ENCODE data around the gene FRMPD2.

FRMPD2 gene

DNA sequence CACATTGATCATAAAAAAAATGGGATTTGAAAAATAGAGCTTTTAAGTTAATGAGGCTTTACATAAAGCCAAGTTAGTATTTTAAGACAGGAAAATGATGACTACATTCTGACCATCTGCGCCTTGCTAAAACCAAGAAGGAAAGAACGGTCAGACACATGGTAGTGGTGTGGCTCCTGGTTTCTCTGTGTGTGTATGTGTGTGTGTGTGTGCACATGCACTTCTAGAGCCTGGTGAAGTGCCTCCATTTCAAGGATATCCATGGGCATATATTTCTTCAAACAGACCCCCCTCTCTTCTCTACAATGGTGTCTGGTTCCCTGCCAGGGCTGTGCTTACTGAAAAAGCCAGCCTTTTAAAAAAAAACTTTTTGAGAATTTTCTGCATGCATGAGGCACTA lies 80.9 kb downstream of the FRMPD2 start:
- Histone ChIP-seq H3K79me2 (ENCODE audit: control insufficient read depth, low read length) (no peaks in the 10 kb centered on the region), H3K9me2 (replicated peaks; ENCODE audit: control insufficient read depth, low read length) (no peaks in the 10 kb centered on the region), H3K27me3 (ENCODE audit: control insufficient read depth, low read length) (no peaks in the 10 kb centered on the region), H3K27ac (ENCODE audit: low read depth, low read length) (no peak overlapping the region), H3K4me1 (ENCODE audit: control insufficient read depth, low read length) (no peaks in the 10 kb centered on the region), H3K4me3 (ENCODE audit: low read length) (no peak overlapping the region), H3K9me3 (ENCODE audit: control insufficient read depth, insufficient read depth, low read length) (no peaks in the 10 kb centered on the region), H3K36me3 (ENCODE audit: control insufficient read depth, low read length) (no peaks in the 10 kb centered on the region), H4K20me1 (ENCODE audit: control insufficient read depth, insufficient read depth, low read depth, low read length) (no peaks in the 10 kb centered on the region), H3K4me2 (ENCODE audit: low read length) (no peak overlapping the region), H3F3A (ENCODE audit: control insufficient read depth, insufficient read depth) (no peaks in the 10 kb centered on the region)
- TF ChIP-seq CTCF (IDR thresholded peaks at IDR 0.05; ENCODE audit: low read depth, low read length, poor library complexity, severe bottlenecking), result no peak
- no peak for TF ChIP-seq EZH2phosphoT487 (IDR thresholded peaks at IDR 0.05; ENCODE audit: borderline replicate concordance, low read length)

DNA sequence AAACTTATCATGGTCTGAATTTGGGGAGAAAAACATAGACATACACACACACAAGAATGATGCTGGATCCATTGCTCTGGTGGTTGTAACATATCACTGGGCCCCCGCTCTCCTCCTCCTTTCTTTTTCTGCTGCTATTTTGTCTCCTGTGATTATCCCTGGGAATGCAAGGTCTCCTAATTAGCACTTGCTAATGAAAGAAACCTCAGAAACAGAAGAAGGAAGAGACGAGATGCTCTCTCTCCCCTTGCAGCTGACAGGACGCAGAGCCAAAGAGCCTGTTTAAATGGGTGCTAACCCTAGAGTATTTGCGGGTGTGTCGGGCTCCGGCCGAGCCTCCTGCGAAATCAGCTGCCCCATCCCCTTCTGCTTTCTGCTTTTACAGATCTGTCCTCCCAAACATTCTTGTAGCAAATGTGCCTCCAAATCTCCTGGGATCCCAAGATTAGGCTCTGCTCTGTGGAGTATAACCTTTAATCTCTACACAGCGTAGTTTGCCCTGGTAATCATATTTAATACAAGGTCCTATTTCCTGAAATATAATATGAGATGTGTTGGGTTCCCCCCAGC lies 81.5 kb downstream of the FRMPD2 start:
- Histone ChIP-seq H3K36me3 (ENCODE audit: control insufficient read depth, low read length) (no peaks in the 10 kb centered on the region), H3K4me3 (ENCODE audit: low read length) (no peak overlapping the region), H3K9me3 (ENCODE audit: control insufficient read depth, insufficient read depth, low read length) (no peaks in the 10 kb centered on the region), H3K4me2 (ENCODE audit: low read length) (no peak overlapping the region), H3K9me2 (replicated peaks; ENCODE audit: control insufficient read depth, low read length) (no peaks in the 10 kb centered on the region), H3K4me1 (ENCODE audit: control insufficient read depth, low read length) (no peaks in the 10 kb centered on the region), H3K27ac (ENCODE audit: low read depth, low read length) (no peak overlapping the region), H3K79me2 (ENCODE audit: control insufficient read depth, low read length) (no peaks in the 10 kb centered on the region), H3K27me3 (ENCODE audit: control insufficient read depth, low read length) (no peaks in the 10 kb centered on the region), H3F3A (ENCODE audit: control insufficient read depth, insufficient read depth) (no peaks in the 10 kb centered on the region), H4K20me1 (ENCODE audit: control insufficient read depth, insufficient read depth, low read depth, low read length) (no peaks in the 10 kb centered on the region)
- no peak for TF ChIP-seq EZH2phosphoT487 (IDR thresholded peaks at IDR 0.05; ENCODE audit: borderline replicate concordance, low read length)
- no peak for TF ChIP-seq CTCF (IDR thresholded peaks at IDR 0.05; ENCODE audit: low read depth, low read length, poor library complexity, severe bottlenecking)

DNA sequence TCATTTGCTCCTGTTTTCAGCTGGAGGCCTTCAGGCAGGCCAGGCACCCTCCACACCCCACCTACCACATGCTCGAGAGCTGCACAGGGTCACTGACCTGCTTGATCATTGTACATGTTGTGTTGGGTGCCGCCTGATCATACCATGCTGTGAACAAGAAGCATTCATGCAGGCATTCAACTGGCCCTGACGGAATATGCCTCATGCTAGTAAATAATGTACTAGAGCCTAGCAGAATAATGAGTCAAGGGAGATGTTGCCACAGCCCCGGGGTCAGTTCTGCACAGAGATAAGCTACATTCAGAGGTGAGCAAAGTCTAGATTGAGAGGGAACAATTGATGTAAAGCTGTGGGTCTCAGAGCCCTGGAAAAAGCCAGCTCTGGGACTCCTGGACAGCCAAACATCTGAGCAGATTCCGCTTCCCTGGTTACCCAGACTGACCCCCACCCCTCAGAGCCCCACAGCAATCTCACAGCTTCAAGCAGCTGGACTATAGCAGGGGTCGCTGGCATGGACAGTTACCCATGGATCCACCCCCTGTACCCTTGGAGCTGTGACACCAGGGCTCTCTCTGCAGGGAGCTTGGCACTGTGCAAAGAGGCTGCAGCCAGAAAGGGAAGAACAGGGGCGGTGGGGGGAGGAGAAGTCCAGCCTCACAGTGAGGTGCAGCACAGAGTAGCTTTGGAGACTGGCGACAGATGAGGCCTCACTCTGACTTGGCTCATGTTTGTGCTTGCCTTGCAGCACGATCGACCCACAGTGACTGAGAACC lies 86.6 kb downstream of the FRMPD2 start:
- no peak overlapping the region for H3K4me3 ChIP-seq (ENCODE audit: low read length)
- H3K4me1 ChIP-seq (ENCODE audit: control insufficient read depth, low read length), result no peaks in the 10 kb centered on the region
- no peaks in the 10 kb centered on the region for H3K79me2 ChIP-seq (ENCODE audit: control insufficient read depth, low read length)
- H4K20me1 ChIP-seq (ENCODE audit: control insufficient read depth, insufficient read depth, low read depth, low read length), result no peaks in the 10 kb centered on the region
- H3K9me2 ChIP-seq (replicated peaks; ENCODE audit: control insufficient read depth, low read length), result no peaks in the 10 kb centered on the region
- no peaks in the 10 kb centered on the region for H3K36me3 ChIP-seq (ENCODE audit: control insufficient read depth, low read length)
- peaks cover 8% of the 10 kb centered on the region; the same call in 1 of the 2 replicates for H3K27me3 ChIP-seq (ENCODE audit: control insufficient read depth, low read length)
- no peaks in the 10 kb centered on the region for H3F3A ChIP-seq (ENCODE audit: control insufficient read depth, insufficient read depth)
- TF ChIP-seq CTCF (IDR thresholded peaks at IDR 0.05; ENCODE audit: low read depth, low read length, poor library complexity, severe bottlenecking) (no peak), EZH2phosphoT487 (IDR thresholded peaks at IDR 0.05; ENCODE audit: borderline replicate concordance, low read length) (no peak)
- H3K27ac ChIP-seq (ENCODE audit: low read depth, low read length), result no peak overlapping the region
- H3K9me3 ChIP-seq (ENCODE audit: control insufficient read depth, insufficient read depth, low read length), result no peaks in the 10 kb centered on the region
- H3K4me2 ChIP-seq (ENCODE audit: low read length), result no peak overlapping the region

Data from DOHH2 (cell line).